Ishikawa (cell line): Measurements from ENCODE around the gene HNRNPL.

Experiments
- CEBPB ChIP-seq: IDR thresholded peaks from 2 replicates; pipeline ENCODE4 v1.6.1; 2012
- CREB1 ChIP-seq: IDR thresholded peaks from 2 replicates; pipeline ENCODE4 v1.6.1; 2012; ENCODE audit warnings: low read depth
- EGR1 ChIP-seq: IDR thresholded peaks from 2 replicates; pipeline ENCODE4 v1.6.1; 2012
- EP300 ChIP-seq: IDR thresholded peaks from 2 replicates; pipeline ENCODE4 v1.6.1; 2012; ENCODE audit warnings: borderline replicate concordance
- FOXM1 ChIP-seq: IDR thresholded peaks from 2 replicates; pipeline ENCODE4 v1.6.1; 2012; ENCODE audit warnings: low read depth, borderline replicate concordance
- NFIC ChIP-seq: IDR thresholded peaks from 2 replicates; pipeline ENCODE4 v1.6.1; 2012
- RAD21 ChIP-seq: IDR thresholded peaks from 2 replicates; pipeline ENCODE4 v1.6.1; 2012; ENCODE audit warnings: low read depth
- TAF1 ChIP-seq: IDR thresholded peaks from 2 replicates; pipeline ENCODE4 v1.6.1; 2012; ENCODE audit warnings: low read depth, mild to moderate bottlenecking
- TEAD4 ChIP-seq: IDR thresholded peaks from 2 replicates; pipeline ENCODE4 v1.6.1; 2012
- YY1 ChIP-seq: IDR thresholded peaks from 2 replicates; pipeline ENCODE4 v1.6.1; 2012; ENCODE audit warnings: low read depth
- TF ChIP-seq, protein P1 (sequence below): IDR thresholded peaks from 2 replicates; pipeline ENCODE4 v1.6.1; 2012
- TF ChIP-seq, protein P2 (sequence below): IDR thresholded peaks from 2 replicates; pipeline ENCODE4 v1.6.1; 2012

DNA sequence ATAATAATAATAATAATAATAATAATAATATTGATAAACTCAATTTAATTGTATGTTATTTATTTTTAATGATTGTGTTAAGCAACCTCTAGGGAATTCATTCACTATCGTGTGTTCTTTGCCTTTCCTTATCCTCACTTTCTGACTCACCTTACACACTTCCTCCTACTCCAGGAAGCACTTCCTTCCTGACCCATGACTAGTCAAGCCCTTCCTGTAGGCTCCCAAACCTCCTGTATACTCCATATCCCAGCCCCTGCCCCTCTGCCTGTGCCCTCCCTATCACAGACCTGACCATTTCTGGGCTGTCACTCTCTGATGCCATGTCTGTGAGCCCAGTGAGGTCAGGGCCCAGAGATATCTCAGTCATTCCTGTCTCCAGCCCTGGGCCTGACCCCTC is 44.6 kb downstream of the HNRNPL start:
- TF ChIP-seq TAF1 (no peak), RAD21 (no peak), EGR1 (no peak), CEBPB (no peak), CREB1 (no peak), YY1 (no peak), EP300 (no peak), FOXM1 (no peak), NFIC (no peak), TEAD4 (no peak)
- TF ChIP-seq, protein P1, sequence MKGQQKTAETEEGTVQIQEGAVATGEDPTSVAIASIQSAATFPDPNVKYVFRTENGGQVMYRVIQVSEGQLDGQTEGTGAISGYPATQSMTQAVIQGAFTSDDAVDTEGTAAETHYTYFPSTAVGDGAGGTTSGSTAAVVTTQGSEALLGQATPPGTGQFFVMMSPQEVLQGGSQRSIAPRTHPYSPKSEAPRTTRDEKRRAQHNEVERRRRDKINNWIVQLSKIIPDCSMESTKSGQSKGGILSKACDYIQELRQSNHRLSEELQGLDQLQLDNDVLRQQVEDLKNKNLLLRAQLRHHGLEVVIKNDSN: no peak
- TF ChIP-seq, protein P2, sequence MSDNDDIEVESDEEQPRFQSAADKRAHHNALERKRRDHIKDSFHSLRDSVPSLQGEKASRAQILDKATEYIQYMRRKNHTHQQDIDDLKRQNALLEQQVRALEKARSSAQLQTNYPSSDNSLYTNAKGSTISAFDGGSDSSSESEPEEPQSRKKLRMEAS: no peak
